ENCODE measurements around the gene HES1. TPM values are rescaled to one million over a fixed set of nuclear protein-coding genes. Genes with fewer than 3 reads are reported as not detected.

Gene HES1
- total and polyA plus RNA-seq, 9 donors: 16.7 to 116 (median 35.0) TPM

DNA sequence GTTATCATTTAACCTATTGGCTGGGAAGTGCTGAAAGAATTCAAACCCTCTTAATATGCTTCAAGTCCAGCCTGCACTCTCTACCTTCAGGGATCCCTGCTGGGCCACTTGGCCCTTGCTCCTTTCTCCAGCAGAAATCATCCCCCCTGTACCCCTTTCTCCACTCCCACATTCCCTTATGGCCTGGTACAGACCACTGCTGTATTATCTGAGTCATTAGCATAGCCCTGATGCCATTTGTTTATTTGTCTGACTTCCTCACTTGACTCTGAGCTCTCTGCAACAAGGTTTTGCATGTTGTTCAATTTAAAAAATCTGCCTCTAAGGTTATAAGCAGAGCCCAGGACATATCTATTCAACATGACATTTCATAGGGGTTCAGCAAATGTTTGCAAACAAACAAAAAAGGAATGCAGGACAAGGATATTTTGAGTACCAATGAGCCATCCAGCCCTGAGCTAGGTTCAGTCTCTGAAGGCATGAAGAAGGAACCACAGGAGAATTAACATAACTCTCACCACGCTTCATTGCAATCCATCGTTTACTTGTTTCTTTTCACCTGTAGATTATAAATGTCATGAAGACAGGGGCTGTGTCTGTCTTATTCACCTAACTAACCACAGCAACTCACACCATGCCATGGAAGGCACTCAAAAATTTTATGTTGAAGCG is 26.6 kb upstream of the HES1 start:
- intact Hi-C loops (cut with DNase I): no loop called here
- H3K4me1 ChIP-seq (ENCODE audit: insufficient read depth): no peaks in the 10 kb centered on the region
- H3K27ac ChIP-seq: no peak overlapping the region
- no peak overlapping the region for H3K4me3 ChIP-seq
- TF ChIP-seq CTCF (IDR thresholded peaks at IDR 0.05): no peak
- TF ChIP-seq POLR2A (IDR thresholded peaks at IDR 0.05): no peak
- no peak for TF ChIP-seq EP300 (IDR thresholded peaks at IDR 0.05)
- H3K36me3 ChIP-seq: no peaks in the 10 kb centered on the region
- no peak for DNase-seq
- H3K9me3 ChIP-seq: no peaks in the 10 kb centered on the region
- H3K27me3 ChIP-seq: no peaks in the 10 kb centered on the region
- WGBS, 3 donors: 94 to 96% (median 94%) methylated on average over 3 of the region's 3 CpGs

DNA sequence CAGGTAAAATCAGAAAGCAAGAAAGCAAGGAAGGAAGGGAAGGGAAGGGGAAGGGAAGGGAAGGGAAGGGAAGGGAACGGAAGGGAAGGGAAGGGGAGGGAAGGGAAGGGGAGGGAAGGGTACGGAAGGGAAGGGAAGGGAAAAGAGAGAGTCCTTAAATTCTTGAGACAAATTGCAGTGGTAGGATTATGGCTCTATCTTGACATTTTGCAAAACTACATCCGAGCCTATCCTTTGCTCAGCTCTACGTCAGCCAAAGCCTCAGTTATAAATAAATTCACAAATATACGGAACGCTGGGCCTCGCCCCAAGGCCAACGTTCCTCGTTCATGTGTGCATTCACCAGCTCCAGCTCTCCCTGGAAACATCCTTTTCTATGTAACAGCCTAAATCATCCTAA is 25.5 kb upstream of the HES1 start:
- 80 to 87% (median 84%) methylated on average over 8 of the region's 9 CpGs for WGBS, 3 donors
- TF ChIP-seq POLR2A (IDR thresholded peaks at IDR 0.05) (no peak), EP300 (IDR thresholded peaks at IDR 0.05) (no peak), CTCF (IDR thresholded peaks at IDR 0.05) (no peak)
- DNase-seq: no peak
- Histone ChIP-seq H3K27ac (no peak overlapping the region), H3K4me1 (ENCODE audit: insufficient read depth) (no peaks in the 10 kb centered on the region), H3K4me3 (no peak overlapping the region), H3K9me3 (no peaks in the 10 kb centered on the region), H3K27me3 (no peaks in the 10 kb centered on the region), H3K36me3 (no peaks in the 10 kb centered on the region)
- intact Hi-C loops (cut with DNase I): no loop called here

- no peaks in the 10 kb centered on the region for H3K4me1 ChIP-seq (ENCODE audit: insufficient read depth)
- no peaks in the 10 kb centered on the region for H3K27me3 ChIP-seq
- H3K9me3 ChIP-seq: no peaks in the 10 kb centered on the region
- intact Hi-C loops (cut with DNase I): no loop called here
- no peak overlapping the region for H3K4me3 ChIP-seq
- WGBS, 3 donors: 94 to 98% (median 96%) methylated on average over 4 of the region's 4 CpGs
- no peak overlapping the region for H3K27ac ChIP-seq
- TF ChIP-seq EP300 (IDR thresholded peaks at IDR 0.05) (no peak), POLR2A (IDR thresholded peaks at IDR 0.05) (no peak), CTCF (IDR thresholded peaks at IDR 0.05) (no peak)
- DNase-seq: no peak
- H3K36me3 ChIP-seq: no peaks in the 10 kb centered on the region
Measured at GRCh38 chr3:194111336-194111735, 24.6 kb upstream of the HES1 start.

DNA sequence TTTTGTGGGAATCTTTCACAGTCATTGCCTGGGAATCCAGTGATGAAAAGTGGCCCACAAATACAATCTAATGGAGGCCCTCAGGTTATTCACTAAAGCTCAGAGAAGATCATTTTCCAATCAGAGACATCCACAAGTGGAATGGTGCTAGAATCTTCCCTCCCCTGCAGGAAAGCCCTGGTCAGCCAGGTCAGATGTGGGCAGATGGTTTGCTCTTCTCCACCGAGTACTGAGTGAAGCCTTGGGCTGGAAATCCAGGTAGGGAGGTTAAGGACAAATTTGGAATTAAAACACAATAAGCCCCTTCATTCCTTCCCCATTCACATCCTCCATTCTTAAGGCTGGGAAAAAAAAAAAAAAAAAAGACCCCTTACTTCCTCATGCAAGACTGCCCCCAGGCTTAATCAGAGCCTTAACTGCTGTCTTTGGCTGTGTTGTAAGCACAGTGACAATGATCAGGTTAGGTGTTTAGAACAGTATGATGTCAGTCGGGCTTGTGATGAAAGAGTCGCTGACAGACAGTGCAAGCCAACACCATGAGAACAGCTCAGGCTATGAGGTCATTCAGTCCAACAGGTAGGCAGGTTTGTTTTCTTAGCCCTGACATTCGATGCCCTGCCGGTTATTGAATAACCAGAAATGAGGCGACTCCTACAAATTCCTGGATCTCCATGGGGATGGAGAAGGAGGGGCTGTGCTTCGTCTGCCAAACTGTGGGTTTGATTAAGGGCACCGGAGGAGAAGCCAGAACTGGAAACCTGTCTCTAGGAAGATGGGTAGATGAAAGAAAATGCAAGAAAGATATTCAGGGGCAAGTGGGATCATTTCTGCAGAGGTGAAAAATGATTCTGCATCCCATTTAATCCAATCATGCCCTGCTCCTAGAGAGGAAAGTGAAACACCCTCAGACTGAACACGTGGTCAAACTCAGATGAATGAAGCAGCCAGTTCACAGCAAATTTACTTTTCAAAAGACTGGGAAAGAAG is 23.5 kb upstream of the HES1 start:
- DNase-seq: no peak
- no peaks in the 10 kb centered on the region for H3K4me1 ChIP-seq (ENCODE audit: insufficient read depth)
- H3K27ac ChIP-seq: no peak overlapping the region
- intact Hi-C loops (cut with DNase I): no loop called here
- TF ChIP-seq POLR2A (IDR thresholded peaks at IDR 0.05) (no peak), EP300 (IDR thresholded peaks at IDR 0.05) (no peak), CTCF (IDR thresholded peaks at IDR 0.05) (no peak)
- no peaks in the 10 kb centered on the region for H3K27me3 ChIP-seq
- H3K9me3 ChIP-seq: no peaks in the 10 kb centered on the region
- 24 to 29% (median 28%) methylated on average over 9 of the region's 9 CpGs for WGBS, 3 donors
- H3K36me3 ChIP-seq: no peaks in the 10 kb centered on the region
- no peak overlapping the region for H3K4me3 ChIP-seq
